ENCODE results near the gene NPTX1. TPM values are rescaled to one million over a fixed set of nuclear protein-coding genes. Genes with fewer than 3 reads are reported as not detected.

Gene NPTX1
- total and polyA plus RNA-seq, 2 of the 13 experiments (the other 11 are each of a cell fraction or from before 2014, with no cell fraction given) = 0.01 TPM; not detected in 1

DNA sequence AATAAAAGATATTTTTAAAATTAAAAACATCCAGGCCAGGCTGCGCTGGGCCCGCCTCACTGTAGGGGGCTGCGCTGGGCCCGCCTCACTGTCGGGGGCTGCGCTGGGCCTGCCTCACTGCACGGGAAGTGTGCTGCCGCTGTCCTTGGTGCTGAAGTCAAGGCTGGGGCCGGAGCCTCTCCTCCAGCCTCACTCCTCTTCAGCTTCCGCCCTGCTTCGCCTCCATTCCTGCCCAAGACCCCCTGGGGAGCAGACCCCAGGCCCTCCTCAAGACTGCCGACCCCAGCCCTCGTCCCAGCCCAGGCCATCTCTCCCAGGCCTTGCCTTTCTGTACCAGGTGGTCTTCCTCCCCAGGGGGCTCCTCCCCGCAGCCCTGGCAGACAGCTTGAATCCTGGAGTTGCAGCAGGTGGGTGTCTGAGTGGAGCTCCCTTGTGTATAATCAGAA is 35.3 kb downstream of the NPTX1 start (continued):
- TF ChIP-seq, protein P1, sequence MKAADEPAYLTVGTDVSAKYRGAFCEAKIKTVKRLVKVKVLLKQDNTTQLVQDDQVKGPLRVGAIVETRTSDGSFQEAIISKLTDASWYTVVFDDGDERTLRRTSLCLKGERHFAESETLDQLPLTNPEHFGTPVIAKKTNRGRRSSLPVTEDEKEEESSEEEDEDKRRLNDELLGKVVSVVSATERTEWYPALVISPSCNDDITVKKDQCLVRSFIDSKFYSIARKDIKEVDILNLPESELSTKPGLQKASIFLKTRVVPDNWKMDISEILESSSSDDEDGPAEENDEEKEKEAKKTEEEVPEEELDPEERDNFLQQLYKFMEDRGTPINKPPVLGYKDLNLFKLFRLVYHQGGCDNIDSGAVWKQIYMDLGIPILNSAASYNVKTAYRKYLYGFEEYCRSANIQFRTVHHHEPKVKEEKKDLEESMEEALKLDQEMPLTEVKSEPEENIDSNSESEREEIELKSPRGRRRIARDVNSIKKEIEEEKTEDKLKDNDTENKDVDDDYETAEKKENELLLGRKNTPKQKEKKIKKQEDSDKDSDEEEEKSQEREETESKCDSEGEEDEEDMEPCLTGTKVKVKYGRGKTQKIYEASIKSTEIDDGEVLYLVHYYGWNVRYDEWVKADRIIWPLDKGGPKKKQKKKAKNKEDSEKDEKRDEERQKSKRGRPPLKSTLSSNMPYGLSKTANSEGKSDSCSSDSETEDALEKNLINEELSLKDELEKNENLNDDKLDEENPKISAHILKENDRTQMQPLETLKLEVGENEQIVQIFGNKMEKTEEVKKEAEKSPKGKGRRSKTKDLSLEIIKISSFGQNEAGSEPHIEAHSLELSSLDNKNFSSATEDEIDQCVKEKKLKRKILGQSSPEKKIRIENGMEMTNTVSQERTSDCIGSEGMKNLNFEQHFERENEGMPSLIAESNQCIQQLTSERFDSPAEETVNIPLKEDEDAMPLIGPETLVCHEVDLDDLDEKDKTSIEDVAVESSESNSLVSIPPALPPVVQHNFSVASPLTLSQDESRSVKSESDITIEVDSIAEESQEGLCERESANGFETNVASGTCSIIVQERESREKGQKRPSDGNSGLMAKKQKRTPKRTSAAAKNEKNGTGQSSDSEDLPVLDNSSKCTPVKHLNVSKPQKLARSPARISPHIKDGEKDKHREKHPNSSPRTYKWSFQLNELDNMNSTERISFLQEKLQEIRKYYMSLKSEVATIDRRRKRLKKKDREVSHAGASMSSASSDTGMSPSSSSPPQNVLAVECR (CRISPR knock-in tag; IDR thresholded peaks at IDR 0.05; ENCODE audit: borderline replicate concordance) = peak; percentile 46; the same call in 1 of the 2 replicates
- TF ChIP-seq ZNF335 (CRISPR knock-in tag; IDR thresholded peaks at IDR 0.05) (peak; percentile 89; the same call in 1 of the 2 replicates), ZSCAN9 (CRISPR knock-in tag; IDR thresholded peaks at IDR 0.05; ENCODE audit: borderline replicate concordance) (peak; percentile 99), ZFP36L2 (CRISPR knock-in tag; IDR thresholded peaks at IDR 0.05) (peak; percentile 98), RBFOX2 (IDR thresholded peaks at IDR 0.05; ENCODE audit: low read depth, low read length) (no peak), ZNF776 (CRISPR knock-in tag; IDR thresholded peaks at IDR 0.05) (peak; percentile 68; the same call in 1 of the 2 replicates), ZMAT3 (CRISPR knock-in tag; conservative IDR thresholded peaks at IDR 0.05) (peak; percentile 97), TSC22D2 (CRISPR knock-in tag; IDR thresholded peaks at IDR 0.05; ENCODE audit: borderline replicate concordance) (peak; percentile 99), HHEX (CRISPR knock-in tag; IDR thresholded peaks at IDR 0.05) (no peak), ZBTB8A (CRISPR knock-in tag; IDR thresholded peaks at IDR 0.05; ENCODE audit: borderline replicate concordance, low read depth) (no peak), NAIF1 (CRISPR knock-in tag; IDR thresholded peaks at IDR 0.05; ENCODE audit: borderline replicate concordance) (no peak), HOXA5 (CRISPR knock-in tag; IDR thresholded peaks at IDR 0.05) (peak; percentile 96), ZBTB3 (CRISPR knock-in tag; IDR thresholded peaks at IDR 0.05; ENCODE audit: borderline replicate concordance, low read depth) (no peak), TAF1 (CRISPR knock-in tag; IDR thresholded peaks at IDR 0.05) (0 out of 2 replicates have a peak, but pooled peaks have one; percentile 27)
- TF ChIP-seq, protein P2, sequence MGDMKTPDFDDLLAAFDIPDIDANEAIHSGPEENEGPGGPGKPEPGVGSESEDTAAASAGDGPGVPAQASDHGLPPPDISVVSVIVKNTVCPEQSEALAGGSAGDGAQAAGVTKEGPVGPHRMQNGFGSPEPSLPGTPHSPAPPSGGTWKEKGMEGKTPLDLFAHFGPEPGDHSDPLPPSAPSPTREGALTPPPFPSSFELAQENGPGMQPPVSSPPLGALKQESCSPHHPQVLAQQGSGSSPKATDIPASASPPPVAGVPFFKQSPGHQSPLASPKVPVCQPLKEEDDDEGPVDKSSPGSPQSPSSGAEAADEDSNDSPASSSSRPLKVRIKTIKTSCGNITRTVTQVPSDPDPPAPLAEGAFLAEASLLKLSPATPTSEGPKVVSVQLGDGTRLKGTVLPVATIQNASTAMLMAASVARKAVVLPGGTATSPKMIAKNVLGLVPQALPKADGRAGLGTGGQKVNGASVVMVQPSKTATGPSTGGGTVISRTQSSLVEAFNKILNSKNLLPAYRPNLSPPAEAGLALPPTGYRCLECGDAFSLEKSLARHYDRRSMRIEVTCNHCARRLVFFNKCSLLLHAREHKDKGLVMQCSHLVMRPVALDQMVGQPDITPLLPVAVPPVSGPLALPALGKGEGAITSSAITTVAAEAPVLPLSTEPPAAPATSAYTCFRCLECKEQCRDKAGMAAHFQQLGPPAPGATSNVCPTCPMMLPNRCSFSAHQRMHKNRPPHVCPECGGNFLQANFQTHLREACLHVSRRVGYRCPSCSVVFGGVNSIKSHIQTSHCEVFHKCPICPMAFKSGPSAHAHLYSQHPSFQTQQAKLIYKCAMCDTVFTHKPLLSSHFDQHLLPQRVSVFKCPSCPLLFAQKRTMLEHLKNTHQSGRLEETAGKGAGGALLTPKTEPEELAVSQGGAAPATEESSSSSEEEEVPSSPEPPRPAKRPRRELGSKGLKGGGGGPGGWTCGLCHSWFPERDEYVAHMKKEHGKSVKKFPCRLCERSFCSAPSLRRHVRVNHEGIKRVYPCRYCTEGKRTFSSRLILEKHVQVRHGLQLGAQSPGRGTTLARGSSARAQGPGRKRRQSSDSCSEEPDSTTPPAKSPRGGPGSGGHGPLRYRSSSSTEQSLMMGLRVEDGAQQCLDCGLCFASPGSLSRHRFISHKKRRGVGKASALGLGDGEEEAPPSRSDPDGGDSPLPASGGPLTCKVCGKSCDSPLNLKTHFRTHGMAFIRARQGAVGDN (CRISPR knock-in tag; IDR thresholded peaks at IDR 0.05) = peak; percentile 58
- TF ChIP-seq, protein P3, sequence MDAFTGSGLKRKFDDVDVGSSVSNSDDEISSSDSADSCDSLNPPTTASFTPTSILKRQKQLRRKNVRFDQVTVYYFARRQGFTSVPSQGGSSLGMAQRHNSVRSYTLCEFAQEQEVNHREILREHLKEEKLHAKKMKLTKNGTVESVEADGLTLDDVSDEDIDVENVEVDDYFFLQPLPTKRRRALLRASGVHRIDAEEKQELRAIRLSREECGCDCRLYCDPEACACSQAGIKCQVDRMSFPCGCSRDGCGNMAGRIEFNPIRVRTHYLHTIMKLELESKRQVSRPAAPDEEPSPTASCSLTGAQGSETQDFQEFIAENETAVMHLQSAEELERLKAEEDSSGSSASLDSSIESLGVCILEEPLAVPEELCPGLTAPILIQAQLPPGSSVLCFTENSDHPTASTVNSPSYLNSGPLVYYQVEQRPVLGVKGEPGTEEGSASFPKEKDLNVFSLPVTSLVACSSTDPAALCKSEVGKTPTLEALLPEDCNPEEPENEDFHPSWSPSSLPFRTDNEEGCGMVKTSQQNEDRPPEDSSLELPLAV (CRISPR knock-in tag; conservative IDR thresholded peaks at IDR 0.05; ENCODE audit: low read depth) = no peak
- TF ChIP-seq, protein P4, sequence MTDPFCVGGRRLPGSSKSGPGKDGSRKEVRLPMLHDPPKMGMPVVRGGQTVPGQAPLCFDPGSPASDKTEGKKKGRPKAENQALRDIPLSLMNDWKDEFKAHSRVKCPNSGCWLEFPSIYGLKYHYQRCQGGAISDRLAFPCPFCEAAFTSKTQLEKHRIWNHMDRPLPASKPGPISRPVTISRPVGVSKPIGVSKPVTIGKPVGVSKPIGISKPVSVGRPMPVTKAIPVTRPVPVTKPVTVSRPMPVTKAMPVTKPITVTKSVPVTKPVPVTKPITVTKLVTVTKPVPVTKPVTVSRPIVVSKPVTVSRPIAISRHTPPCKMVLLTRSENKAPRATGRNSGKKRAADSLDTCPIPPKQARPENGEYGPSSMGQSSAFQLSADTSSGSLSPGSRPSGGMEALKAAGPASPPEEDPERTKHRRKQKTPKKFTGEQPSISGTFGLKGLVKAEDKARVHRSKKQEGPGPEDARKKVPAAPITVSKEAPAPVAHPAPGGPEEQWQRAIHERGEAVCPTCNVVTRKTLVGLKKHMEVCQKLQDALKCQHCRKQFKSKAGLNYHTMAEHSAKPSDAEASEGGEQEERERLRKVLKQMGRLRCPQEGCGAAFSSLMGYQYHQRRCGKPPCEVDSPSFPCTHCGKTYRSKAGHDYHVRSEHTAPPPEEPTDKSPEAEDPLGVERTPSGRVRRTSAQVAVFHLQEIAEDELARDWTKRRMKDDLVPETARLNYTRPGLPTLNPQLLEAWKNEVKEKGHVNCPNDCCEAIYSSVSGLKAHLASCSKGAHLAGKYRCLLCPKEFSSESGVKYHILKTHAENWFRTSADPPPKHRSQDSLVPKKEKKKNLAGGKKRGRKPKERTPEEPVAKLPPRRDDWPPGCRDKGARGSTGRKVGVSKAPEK (CRISPR knock-in tag; IDR thresholded peaks at IDR 0.05; ENCODE audit: borderline replicate concordance) = no peak
